GM12874 (cell line): Measurements from ENCODE around the gene TYW1.

ENCODE experiments used
- CTCF ChIP-seq: IDR thresholded peaks from 2 replicates; pipeline ENCODE4 v1.5.1; 2011; ENCODE audit warnings: low read depth, mild to moderate bottlenecking, control low read depth, low read length, moderate library complexity; ENCODE audit not compliant: insufficient read depth

The TYW1 gene

GRCh38 chr7:67105377-67105776 is 108.7 kb downstream of the TYW1 start:
- no peak for TF ChIP-seq CTCF

GRCh38 chr7:67206452-67206851 is 209.8 kb downstream of the TYW1 start:
- no peak for TF ChIP-seq CTCF

GRCh38 chr7:67209256-67209655 is 212.6 kb downstream of the TYW1 start:
- TF ChIP-seq CTCF, result no peak

DNA sequence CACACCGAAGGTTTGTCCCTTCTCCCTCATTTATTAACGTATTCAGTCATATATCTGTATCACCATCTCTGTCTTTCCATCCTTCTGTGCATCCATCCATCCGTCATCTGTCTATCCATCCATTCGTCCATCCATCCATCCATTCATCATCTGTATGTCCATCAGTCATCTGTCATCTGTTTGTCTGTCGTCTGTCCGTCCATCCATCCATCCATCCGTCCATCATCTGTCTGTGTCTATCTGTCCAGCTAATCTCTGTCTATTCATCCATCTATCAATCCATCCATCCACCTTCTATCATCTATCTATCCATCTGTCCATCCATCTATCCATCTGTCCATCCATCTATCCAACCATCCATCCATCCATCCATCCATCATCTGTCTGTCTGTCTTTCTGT is 213.9 kb downstream of the TYW1 start:
- TF ChIP-seq CTCF, result no peak

DNA sequence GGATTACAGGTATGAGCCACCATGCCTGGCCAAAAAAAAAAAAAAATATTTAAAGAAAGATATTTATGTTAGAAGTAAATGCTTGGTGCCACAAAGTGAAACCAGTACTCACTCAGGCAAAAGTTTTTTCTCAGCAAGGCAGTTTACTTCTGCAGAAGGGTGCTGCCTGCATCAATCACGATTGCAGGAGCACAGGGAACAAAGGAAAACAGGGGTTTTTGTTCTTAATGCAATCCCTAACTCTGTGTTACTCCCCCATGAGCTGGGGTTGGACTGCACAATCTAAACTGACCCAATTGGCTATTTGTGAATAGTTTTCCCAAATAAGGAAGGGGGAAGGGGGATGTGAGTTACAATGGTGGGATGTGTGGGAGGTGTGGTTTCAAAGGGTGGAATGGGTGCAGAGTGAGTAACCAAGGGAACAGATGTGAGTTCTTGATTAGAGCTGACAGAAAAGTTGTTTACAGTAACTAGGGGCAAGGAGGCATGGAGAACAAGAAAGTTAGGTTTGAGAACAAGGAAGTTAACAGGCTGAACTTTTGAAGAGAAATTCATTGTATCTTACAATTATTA is 255.4 kb downstream of the TYW1 start:
- TF ChIP-seq CTCF, result no peak

- no peak for TF ChIP-seq CTCF
Measured at GRCh38 chr7:67267914-67268313, 271.3 kb downstream of the TYW1 start.
